ENCODE data around the gene EFHC1.

DNA sequence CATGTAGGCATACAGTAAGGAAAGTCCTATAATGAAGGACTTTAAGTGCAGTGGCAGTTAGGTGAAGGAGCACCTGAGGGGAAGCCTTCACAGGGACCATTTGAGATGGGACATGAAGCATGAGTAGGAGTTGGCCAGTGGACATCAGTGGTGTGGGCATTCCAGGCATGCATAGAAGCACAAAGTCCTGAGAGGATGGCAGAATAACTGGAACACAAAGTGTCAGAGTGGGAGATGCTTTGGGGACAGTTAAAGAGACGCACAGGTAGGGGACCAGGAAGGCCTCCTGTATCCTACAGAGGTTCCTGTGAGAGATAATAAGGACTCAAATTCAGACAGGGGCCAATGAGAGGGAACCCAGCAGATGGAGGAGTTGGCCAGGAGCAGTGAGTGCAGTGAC lies 26.4 kb upstream of the EFHC1 start:
- TF ChIP-seq CTCF (IDR thresholded peaks at IDR 0.05; ENCODE audit: poor library complexity) (no peak), EZH2phosphoT487 (IDR thresholded peaks at IDR 0.05; ENCODE audit: low read depth, severe bottlenecking, unreplicated experiment) (no peak)
